LNCAP (cell line): ENCODE measurements around the gene KIRREL3.

Source experiments
- TF ChIP-seq, protein P1 (sequence below): fragments of 450-650 bp; IDR thresholded peaks from 2 replicates; pipeline ENCODE4 v1.5.1; 2017; ENCODE audit warnings: mild to moderate bottlenecking

Gene KIRREL3

DNA sequence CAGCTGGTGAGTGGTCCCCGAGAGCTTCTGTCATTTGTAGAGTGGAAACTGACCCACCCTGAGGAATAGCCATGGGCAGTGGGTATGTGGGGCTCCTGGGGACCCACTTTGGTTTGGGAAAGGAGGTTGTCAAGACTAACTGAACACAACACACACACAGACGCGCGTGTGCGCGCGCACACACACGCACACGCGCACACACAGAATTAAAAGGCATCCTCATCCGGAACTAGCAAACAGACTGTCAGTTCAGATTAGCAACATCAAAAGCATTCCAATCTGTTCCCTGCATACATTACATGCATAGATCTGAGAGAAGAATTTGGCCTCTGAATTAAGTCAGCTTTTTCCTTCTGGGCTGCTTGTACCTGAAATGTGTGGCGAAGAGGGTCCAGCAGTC, 360.4 kb downstream of the KIRREL3 start:
- TF ChIP-seq, protein P1, sequence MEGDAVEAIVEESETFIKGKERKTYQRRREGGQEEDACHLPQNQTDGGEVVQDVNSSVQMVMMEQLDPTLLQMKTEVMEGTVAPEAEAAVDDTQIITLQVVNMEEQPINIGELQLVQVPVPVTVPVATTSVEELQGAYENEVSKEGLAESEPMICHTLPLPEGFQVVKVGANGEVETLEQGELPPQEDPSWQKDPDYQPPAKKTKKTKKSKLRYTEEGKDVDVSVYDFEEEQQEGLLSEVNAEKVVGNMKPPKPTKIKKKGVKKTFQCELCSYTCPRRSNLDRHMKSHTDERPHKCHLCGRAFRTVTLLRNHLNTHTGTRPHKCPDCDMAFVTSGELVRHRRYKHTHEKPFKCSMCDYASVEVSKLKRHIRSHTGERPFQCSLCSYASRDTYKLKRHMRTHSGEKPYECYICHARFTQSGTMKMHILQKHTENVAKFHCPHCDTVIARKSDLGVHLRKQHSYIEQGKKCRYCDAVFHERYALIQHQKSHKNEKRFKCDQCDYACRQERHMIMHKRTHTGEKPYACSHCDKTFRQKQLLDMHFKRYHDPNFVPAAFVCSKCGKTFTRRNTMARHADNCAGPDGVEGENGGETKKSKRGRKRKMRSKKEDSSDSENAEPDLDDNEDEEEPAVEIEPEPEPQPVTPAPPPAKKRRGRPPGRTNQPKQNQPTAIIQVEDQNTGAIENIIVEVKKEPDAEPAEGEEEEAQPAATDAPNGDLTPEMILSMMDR: no peak

DNA sequence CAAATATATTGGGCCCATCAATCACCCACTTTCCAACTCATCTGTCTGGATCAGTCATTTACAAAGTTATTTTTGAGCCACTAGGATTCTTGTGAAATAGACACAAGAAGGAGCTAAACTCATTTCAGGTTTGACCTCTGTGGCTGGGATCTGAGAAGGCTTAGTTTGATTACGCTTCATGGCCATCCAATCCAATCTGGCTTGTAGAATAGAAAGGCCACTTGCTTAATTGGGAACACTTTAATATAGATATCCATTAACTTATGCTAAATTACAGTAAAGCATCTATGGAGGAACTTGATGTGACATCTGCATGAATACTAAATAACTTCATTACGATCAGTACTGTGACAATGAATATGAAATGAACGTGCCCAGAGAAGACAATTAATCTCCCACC, 360.9 kb downstream of the KIRREL3 start:
- TF ChIP-seq, protein P1: no peak

DNA sequence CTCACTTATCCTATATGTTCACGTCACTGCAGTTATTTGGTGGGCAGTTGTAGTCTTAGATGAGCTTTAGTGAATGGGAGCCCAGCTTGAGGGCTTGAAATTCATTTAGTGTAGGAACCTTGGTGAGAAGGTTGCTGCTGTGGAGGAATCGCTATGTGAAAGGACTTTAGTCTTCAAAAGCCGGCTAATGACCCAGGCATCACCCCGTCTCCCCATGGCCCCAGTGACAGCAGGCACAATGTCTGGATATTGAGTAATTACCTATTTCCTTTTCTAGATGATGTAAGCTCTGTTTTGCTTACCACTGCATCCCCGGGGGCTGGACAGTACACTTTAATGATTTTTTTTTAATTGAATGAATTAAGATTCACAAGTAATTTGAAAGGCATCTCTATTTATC, 361.9 kb downstream of the KIRREL3 start:
- TF ChIP-seq, protein P1: no peak

DNA sequence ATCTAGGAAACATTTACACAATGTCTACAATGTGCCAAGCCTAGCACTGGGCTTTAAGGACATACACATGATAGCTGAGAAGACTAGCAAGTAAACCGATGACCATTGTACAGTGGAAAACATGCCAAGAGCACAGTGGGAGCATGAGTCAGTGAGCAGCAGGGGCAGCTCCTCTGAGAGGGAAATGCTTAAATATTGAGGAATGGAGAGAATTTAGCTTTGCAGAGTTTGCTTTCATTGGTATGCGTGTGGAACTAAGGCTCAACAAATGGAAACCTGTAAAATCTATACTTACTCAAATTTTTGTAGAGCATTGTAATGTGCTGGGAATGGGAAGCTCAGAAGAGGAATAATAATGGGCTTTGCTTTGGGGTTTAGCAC, 362.8 kb downstream of the KIRREL3 start:
- TF ChIP-seq, protein P1: no peak

DNA sequence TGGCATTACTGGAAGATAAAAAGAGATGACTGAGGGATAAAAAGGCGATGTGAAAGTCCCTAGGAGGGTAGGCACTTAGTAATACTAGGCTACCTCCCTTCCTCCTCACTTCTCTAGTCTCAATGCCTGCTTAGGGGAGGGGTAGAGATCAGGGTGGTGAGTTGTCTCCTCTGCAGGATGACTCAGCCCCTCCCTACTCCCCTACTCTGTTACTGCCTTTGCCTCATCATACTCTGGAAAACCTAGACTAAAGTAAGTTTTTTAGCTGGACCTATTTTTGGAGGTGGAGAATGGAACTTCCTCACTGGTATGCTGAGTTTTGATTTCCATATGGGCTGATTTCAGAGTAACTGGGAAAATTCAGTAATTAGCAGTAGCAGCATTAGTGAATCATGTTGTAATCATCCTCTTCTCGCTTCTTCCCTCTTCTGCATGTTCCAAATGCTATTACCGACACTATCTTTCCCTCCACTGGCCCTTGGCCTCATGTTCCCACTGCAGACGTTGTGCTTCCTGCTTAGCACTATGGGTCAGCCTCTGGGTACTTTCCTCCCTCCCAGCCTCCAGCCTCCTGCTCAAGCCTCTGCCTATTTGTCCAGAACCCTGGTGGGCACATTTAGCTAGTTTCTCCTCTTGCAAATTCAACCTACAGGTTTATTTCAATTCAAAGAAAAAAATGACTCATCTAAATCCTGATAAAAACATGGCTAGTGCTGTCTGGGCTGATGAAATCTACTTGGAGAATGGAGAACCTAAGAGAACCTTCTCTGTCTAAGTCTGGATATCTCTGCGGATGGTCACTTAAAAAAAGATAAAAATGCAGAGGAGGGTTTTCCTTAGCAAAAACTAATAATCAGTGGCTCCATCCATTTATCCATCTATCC, 363.4 kb downstream of the KIRREL3 start:
- TF ChIP-seq, protein P1: no peak

DNA sequence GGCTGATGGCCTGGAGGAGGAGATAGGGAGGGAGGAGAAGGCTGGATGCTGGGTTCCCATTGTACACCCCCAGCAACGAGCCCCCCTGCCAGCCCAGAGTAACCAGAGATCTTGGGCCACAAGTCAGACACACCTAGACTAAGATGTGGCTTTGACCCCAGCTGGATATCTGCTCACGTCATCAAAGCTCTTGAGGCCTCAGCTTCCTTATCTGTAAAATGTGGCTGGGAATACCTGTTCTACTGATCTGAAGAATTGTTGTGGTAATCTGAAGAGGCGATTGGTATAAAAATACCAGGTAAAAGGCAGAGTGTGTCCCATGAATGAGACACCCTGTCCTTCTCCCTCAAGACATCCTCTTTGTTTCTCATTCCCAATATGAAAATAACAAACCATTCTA, 365.1 kb downstream of the KIRREL3 start:
- TF ChIP-seq, protein P1: no peak

DNA sequence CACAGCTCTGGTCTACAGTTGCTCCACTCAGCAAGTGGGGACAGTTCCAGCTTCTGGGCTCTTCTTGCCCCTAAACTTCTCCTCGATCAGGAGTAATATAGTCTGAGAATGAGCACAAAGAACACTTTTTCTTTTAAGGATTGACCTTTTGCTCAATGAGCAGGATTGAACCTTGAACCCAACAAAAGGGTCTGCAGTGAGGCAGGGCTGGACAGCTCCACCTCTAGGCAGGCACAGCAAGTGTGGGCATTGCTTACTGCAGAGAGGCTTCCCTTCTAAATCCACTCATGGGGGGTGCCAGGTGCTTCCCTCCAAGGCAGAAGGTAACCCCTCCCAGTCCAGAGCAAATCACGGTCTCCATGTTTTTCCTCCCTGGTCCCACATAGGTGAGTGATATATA, 365.6 kb downstream of the KIRREL3 start:
- TF ChIP-seq, protein P1: no peak

DNA sequence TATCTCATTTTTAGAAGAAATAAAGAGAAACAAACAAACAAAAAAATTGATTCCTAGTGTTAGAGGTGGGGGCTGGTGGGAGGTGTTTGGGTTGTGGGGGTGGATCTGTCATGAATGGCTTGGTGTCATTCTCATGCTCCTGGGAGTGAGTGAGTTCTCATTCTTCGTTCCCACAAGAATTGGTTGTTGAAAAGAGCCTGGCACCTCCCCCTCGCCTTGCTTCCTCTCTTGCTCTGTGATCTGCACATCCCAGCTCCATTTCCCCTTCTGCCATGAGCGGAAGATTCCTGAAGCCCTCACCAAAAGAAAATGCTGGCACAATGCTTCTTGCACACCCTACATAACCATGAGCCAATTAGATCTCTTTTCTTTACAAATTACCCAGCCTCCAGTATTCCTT, 367.2 kb downstream of the KIRREL3 start:
- TF ChIP-seq, protein P1: no peak
